Stimulated activated CD8-positive, alpha-beta memory T cell treated with anti-CD3 and anti-CD28 coated beads, Interleukin-7, amount 100 ng/mL, for 48 hours (primary cell): ENCODE data around the gene ANKUB1.

Experiments
- DNase-seq, 2 donors: peaks; one replicate each; pipeline ENCODE4 v3.0.0-alpha.2; 2020; ENCODE audit warnings: low read depth in 1 of 2; ENCODE audit errors: extremely low read depth in 1 of 2

Gene ANKUB1

GRCh38 chr3:149713730-149714654 is 78.4 kb downstream of the ANKUB1 start:
- DNase-seq = no peak
